SK-N-SH treated with all-trans-retinoic acid at 6 μM for 48 hours (cell line): ENCODE results near the gene ABR.

Source experiments
- ATAC-seq: fragments of 200-7000 bp; cut with Tn5 transposase; 3 replicates; pipeline ENCODE4 v1.9.1; 2020; ENCODE audit warnings: mild to moderate bottlenecking, moderate library complexity
- ARNTL ChIP-seq: fragments of 450-650 bp; formaldehyde crosslinking; IDR thresholded peaks from 2 replicates; pipeline ENCODE4 v1.5.0; 2020; ENCODE audit warnings: low read depth, mild to moderate bottlenecking, moderate library complexity, borderline replicate concordance
- BACH2 ChIP-seq: fragments of 250-450 bp; sonication (Bioruptor Pico); IDR thresholded peaks from 2 replicates; pipeline ENCODE4 v1.9.0; 2021; ENCODE audit warnings: mild to moderate bottlenecking, borderline replicate concordance
- CREB5 ChIP-seq: fragments of 250-450 bp; sonication (Bioruptor Pico); IDR thresholded peaks from 2 replicates; pipeline ENCODE4 v1.5.1; 2020; ENCODE audit warnings: low read depth, mild to moderate bottlenecking, moderate library complexity
- CSDC2 ChIP-seq: fragments of 250-450 bp; sonication (Bioruptor Pico); IDR thresholded peaks from 2 replicates; pipeline ENCODE4 v1.5.0; 2020; ENCODE audit warnings: mild to moderate bottlenecking, moderate library complexity
- CSRNP3 ChIP-seq: fragments of 250-450 bp; sonication (Bioruptor Pico); IDR thresholded peaks from 2 replicates; pipeline ENCODE4 v1.5.1; 2021; ENCODE audit warnings: mild to moderate bottlenecking, moderate library complexity
- ESRRG ChIP-seq: fragments of 250-450 bp; sonication (Bioruptor Pico); IDR thresholded peaks from 2 replicates; pipeline ENCODE4 v1.6.1; 2021; ENCODE audit warnings: mild to moderate bottlenecking
- ISL1 ChIP-seq: fragments of 250-450 bp; sonication (Bioruptor Pico); IDR thresholded peaks from 2 replicates; pipeline ENCODE4 v2.1.2; 2022; ENCODE audit warnings: mild to moderate bottlenecking, moderate library complexity
- PATZ1 ChIP-seq: fragments of 250-450 bp; sonication (Bioruptor Pico); IDR thresholded peaks from 2 replicates; pipeline ENCODE4 v1.8.0; 2020; ENCODE audit warnings: mild to moderate bottlenecking, moderate library complexity, borderline replicate concordance
- POU6F1 ChIP-seq: fragments of 250-450 bp; sonication (Bioruptor Pico); IDR thresholded peaks from 2 replicates; pipeline ENCODE4 v1.8.0; 2021; ENCODE audit warnings: low read depth, mild to moderate bottlenecking, moderate library complexity, borderline replicate concordance
- PPARA ChIP-seq: fragments of 250-450 bp; sonication (Bioruptor Pico); IDR thresholded peaks from 2 replicates; pipeline ENCODE4 v1.5.0; 2020; ENCODE audit warnings: mild to moderate bottlenecking, borderline replicate concordance
- RARB ChIP-seq: fragments of 250-450 bp; sonication (Bioruptor Pico); IDR thresholded peaks from 2 replicates; pipeline ENCODE4 v1.8.0; 2021; ENCODE audit warnings: mild to moderate bottlenecking, moderate library complexity
- SNAI2 ChIP-seq: fragments of 250-450 bp; sonication (Bioruptor Pico); IDR thresholded peaks from 2 replicates; pipeline ENCODE4 v1.5.0; 2020; ENCODE audit warnings: mild to moderate bottlenecking, moderate library complexity
- TCF4 ChIP-seq: fragments of 250-450 bp; sonication (Bioruptor Pico); IDR thresholded peaks from 2 replicates; pipeline ENCODE4 v1.8.0; 2021; ENCODE audit warnings: mild to moderate bottlenecking, moderate library complexity, borderline replicate concordance
- TOX ChIP-seq: fragments of 250-450 bp; sonication (Bioruptor Pico); IDR thresholded peaks from 2 replicates; pipeline ENCODE4 v1.8.0; 2021; ENCODE audit warnings: mild to moderate bottlenecking, moderate library complexity, borderline replicate concordance
- TSHZ2 ChIP-seq: fragments of 250-450 bp; sonication (Bioruptor Pico); IDR thresholded peaks from 2 replicates; pipeline ENCODE4 v1.5.0; 2020; ENCODE audit warnings: mild to moderate bottlenecking, moderate library complexity
- ZFP3 ChIP-seq: fragments of 250-450 bp; sonication (Bioruptor Pico); IDR thresholded peaks from 2 replicates; pipeline ENCODE4 v1.5.0; 2020; ENCODE audit warnings: mild to moderate bottlenecking, moderate library complexity
- ZFP30 ChIP-seq: fragments of 450-650 bp; formaldehyde crosslinking; IDR thresholded peaks from 2 replicates; pipeline ENCODE4 v1.5.0; 2022; ENCODE audit warnings: mild to moderate bottlenecking, moderate library complexity
- ZNF565 ChIP-seq: fragments of 450-650 bp; formaldehyde crosslinking; conservative IDR thresholded peaks from 2 replicates; pipeline ENCODE4 v1.5.0; 2020; ENCODE audit warnings: low read depth, mild to moderate bottlenecking, moderate library complexity
- ZNF8 ChIP-seq: fragments of 450-650 bp; formaldehyde crosslinking; IDR thresholded peaks from 2 replicates; pipeline ENCODE4 v1.5.0; 2020; ENCODE audit warnings: mild to moderate bottlenecking, moderate library complexity

Gene ABR

GRCh38 chr17:1188812-1189504 lies 9.2 kb upstream of the ABR start:
- TF ChIP-seq ARNTL (CRISPR knock-in tag) (no peak), ZFP30 (no peak), POU6F1 (no peak), CREB5 (CRISPR knock-in tag) (no peak), ESRRG (CRISPR knock-in tag) (no peak), RARB (CRISPR knock-in tag) (no peak)
- TF ChIP-seq, all 23 proteins: peak for 0
- ATAC-seq = no peak

- peak; percentile 99 for ATAC-seq
- no peak for TF ChIP-seq TSHZ2
- no peak for TF ChIP-seq ESRRG (CRISPR knock-in tag)
- TF ChIP-seq POU6F1 = no peak
- no peak for TF ChIP-seq CREB5 (CRISPR knock-in tag)
- TF ChIP-seq TOX (CRISPR knock-in tag) = no peak
- TF ChIP-seq ISL1 (CRISPR knock-in tag) = no peak
Observed at GRCh38 chr17:1186923-1187771, 7.4 kb upstream of the ABR start.

DNA sequence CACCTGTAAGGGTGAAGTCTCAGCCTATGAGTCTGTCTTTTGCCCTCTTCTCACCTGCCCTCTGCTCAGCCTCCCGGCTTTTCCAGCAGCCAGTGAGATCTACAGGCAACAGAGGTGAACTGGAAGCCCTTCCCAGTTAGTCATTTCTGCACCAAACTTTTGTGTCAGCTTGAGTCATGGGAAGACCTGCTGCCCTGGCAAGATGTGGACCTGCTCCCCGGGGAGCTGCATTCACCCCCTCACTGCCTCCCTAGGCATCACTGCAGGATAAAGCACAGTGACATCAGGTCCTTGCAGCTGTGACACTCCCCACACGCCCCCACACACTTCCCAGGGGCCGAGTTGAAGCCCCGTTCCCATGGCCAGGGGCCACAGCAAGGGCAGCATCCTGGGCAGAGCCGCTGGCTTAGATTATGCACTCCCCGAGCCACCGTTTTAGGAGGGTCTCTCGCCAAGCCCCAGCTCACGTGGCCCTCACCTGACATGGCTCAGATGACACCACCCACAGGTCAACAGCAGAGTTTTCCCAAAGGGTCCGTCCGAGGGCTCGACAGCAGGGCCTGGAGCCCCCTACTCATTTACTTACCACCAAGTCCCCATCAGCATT lies 6.5 kb upstream of the ABR start:
- no peak for ATAC-seq
- no peak for TF ChIP-seq ZNF8 (CRISPR knock-in tag)
- no peak for TF ChIP-seq ISL1 (CRISPR knock-in tag)
- TF ChIP-seq SNAI2 (CRISPR knock-in tag) = no peak
- no peak for TF ChIP-seq ESRRG (CRISPR knock-in tag)
- no peak for TF ChIP-seq TCF4 (CRISPR knock-in tag)
- TF ChIP-seq PATZ1 (CRISPR knock-in tag) = no peak
- TF ChIP-seq CSRNP3 (CRISPR knock-in tag) = no peak
- TF ChIP-seq TOX (CRISPR knock-in tag) = no peak
- no peak for TF ChIP-seq CREB5 (CRISPR knock-in tag)
- no peak for TF ChIP-seq ZFP3 (CRISPR knock-in tag)
- no peak for TF ChIP-seq ARNTL (CRISPR knock-in tag)
- no peak for TF ChIP-seq PPARA (CRISPR knock-in tag)
- no peak for TF ChIP-seq ZNF565 (CRISPR knock-in tag)
- TF ChIP-seq CSDC2 = no peak
- no peak for TF ChIP-seq BACH2 (CRISPR knock-in tag)
